ENCODE measurements around the gene URAD.
"Not testable (repeated sequence)": the region's sequence is repeated elsewhere in the genome, so short reads cannot be mapped to it uniquely, and the experiment has no call there.

Gene URAD, protein sequence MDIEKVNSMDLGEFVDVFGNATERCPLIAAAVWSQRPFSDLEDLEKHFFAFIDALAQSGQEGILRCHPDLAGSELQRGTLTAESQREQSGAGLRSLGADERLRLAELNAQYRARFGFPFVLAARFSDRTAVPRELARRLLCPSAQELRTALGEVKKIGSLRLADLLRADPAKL

DNA sequence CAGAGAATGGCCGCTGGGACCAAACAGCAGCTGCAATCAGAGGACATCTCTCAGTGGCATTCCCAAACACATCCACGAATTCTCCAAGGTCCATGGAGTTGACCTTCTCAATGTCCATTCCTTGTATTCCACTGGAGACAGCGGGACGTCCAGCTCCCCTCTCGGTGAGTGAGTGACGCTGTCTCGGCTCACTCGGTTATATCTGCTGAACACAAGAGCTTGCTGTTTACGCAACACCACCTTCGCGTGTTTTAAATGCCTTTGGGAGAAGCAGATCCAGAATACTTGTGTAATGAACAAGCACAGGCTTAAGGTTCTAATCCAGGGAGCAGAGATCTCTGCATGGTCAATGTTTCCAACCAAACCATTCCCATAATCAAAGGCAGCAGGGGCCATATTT lies at the start of gene URAD:
Gene URAD, minus strand, starts transcription at position 174 of the 400 bp plus-strand sequence. Its CDS starts 56 bp downstream, at position 118.
- DNase-seq (ENCODE audit: low read depth in 2 of 2), result no peak

DNA sequence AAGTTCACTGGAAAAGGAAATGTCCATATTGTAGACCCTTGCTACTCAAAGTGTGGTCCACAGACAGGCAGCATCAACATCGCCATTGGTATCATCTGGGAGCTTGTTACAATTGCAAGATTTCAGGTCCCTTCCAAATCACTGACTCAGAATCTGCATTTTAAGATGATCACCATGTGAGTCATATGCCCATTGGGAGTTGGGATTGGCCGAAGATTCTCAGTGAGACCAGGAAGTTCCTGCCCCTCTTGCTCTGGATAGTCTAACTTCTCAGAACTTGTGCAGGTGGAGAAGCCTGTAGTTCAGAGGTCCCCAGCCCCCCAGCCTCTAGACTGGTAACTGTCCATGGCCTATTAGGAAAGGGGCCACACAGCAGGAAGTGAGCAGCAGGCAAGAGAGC lies 48.9 kb upstream of the URAD start:
- DNase-seq (ENCODE audit: low read depth in 2 of 2), result no peak

DNA sequence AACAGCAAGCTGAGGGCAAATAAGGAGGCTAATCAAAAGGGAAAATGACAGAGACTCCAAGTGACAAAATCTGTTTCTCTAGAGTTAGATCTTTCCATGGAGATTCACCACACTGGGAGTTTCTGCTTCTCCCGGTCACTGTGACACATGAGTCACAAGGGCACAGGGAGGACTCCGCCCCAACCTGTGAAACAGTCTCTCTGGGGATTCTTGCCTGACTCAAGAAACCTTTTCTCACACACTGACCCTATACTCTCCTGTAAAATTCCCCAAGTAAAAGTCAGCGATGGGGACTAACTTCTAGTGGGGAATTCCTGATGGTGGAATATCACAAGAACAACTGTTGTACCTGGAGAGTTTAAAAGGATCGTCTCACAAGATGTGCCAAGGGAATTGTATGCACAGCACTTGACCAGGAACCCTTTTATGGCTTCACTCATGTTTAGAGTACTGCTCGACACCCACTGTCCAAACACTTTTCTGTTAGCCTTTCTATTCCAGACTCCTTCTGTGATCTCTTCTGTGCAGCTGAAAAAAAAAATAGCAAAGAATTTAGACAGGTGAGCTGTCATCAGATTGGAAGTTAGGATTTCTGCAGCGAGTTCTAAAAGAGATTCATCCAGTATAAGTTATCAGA lies 46.8 kb upstream of the URAD start:
- no peak for DNase-seq (ENCODE audit: low read depth in 2 of 2)

DNA sequence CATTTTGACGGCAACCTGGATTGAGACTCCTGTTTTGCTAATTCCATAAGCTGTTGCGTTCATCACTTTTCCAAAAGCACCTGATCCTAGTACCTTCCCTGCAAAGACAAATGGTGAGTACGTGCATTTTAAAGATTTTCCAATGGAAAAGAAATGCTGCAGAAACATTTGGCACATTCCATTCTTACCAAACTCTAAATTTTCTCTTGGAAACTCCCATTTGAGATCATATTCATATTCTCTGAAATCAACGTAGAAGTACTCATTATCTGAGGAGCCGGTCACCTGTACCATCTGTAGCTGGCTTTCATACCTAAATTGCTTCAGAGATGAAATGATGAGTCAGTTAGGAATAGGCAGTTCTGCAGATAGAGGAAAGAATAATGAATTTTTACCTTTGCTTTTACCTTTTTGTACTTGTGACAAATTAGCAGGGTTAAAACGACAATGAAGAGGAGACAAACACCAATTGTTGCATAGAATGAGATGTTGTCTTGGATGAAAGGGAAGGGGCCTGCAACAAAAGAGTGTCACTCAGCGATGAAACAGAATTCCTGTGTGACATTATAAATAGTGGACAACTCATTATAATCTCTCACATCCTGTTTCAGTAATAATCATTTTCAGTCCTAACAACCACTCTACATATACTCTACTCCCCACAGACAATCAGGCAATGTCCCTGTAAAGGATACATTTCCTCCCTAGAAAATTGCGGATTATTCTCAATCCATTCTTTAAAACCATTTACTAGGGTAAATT lies 45.6 kb upstream of the URAD start:
- no peak for DNase-seq (ENCODE audit: low read depth in 2 of 2)

DNA sequence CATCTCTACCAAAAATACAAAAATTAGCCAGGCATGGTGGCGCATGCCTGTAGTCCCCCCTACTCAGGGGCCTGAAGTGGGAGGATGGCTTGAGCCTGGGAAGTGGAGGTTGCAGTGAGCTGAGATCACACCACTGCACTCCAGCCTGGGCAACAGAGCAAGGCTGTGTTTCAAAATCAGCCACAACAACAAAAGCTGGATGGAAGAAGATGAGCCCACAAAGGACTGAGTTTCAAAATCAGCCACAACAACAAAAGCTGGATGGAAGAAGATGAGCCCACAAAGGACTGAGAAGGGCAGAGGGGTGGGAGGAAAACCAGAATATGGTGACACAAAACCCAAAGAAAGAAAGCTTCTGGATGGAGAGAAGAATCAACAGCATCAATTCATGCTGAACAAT lies 43.9 kb upstream of the URAD start:
- DNase-seq (ENCODE audit: low read depth in 2 of 2), result not testable (repeated sequence)

DNA sequence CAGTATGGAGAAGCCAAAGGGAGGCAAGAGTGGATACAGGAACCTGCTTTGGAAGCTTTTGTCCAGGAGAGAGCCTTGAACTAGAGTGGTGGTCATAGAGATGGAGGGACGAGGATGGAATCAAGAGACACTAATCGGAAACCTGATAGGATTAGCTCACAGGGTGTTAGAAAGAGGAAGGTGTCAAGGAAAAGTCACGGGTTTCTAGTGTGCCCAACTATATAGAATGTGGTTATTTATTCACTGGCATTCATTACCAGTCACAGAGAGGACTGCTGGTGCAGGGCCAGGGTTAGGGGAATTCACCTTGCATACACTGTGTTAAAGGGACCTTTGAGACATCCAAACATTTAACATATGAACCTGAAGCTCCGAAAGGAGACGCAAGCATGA lies 43.4 kb upstream of the URAD start:
- no peak for DNase-seq (ENCODE audit: low read depth in 2 of 2)

DNA sequence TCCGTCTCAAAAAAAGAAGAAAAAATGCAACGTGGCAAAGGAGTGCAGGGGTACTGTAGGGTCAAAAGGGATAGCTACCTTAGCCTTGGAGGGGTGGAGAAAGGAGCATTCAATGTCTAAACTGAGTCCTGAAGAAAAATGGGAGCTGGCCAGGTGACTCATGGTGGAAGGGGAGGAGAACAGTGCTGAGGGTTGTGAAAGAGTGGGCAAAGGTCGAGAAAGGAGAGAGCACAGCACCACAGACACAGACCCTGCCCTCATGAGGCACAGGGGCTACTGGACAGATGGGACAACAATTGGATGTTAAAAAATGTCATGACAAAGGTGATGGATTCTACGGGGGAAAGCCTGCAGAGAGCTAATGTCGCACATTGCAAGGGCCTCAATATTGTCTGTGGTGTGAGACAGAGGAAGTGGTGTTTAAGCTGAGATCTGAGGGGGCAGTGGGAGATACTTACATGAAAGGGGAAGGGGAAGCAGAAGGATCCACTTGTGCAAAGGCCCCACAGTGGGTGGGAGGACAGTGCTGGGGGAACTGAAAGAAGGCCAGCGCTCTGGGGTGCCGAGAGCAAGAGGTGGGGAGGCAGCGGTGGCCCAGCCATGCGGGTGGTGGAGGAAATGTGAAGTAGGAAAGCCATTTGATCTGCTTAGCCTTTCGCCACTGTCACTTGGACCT lies 42.9 kb upstream of the URAD start:
- no peak for DNase-seq (ENCODE audit: low read depth in 2 of 2)

DNA sequence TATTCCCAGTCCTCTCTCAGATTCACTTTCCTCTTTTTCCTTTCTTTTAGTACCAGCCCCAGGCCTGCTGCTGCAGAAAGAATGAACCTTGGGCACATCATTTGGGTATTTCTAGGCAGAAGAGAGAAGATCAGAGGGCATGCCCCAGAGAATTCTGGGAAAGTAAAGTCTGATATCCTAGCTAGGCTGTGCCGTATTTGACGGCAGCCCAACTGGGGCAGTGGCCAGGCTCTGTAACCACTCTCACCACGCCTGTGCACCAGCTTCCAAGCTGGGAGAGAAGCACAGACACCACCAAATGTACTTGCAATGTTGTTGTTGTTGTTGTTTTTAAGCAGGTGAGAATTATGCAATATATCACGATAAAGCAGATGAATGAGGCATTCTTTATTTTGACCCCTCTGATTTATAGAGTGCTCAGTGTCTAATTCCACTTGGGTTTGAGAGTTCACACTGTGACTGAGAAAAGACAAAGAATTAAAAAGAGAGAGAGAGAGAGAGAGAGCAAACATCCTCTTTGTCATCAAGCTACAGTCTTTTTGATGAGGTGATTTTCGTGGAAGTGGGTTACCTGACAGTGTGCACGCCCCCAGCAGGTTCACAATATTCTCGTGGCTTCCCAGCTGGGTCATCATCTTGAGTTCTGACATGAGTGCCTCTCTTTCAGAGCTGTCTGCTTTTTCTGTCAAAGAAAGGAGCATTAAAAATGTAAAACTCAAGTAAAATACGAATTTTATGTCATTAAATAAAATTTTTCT lies 39.3 kb upstream of the URAD start:
- DNase-seq (ENCODE audit: low read depth in 2 of 2), result no peak

DNA sequence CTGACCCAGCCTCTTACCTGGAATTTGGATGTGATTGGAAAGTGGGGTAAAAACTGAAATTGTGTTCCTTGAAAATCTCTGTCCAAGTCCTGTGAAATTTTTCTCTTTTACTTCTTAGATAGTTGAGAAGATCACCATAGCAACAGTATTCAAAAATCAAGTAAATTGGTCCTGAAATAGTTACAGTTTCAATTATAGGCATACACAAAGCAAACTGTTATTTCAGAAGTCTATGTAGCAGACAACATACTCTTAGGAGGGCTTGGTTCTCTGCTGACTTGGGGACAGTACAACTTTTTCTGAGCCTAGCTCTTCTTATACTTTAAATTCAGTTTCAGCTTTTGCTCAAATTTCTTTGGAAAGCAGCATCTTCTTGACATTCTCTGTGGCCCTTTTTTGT lies 38.6 kb upstream of the URAD start:
- no peak for DNase-seq (ENCODE audit: low read depth in 2 of 2)

DNA sequence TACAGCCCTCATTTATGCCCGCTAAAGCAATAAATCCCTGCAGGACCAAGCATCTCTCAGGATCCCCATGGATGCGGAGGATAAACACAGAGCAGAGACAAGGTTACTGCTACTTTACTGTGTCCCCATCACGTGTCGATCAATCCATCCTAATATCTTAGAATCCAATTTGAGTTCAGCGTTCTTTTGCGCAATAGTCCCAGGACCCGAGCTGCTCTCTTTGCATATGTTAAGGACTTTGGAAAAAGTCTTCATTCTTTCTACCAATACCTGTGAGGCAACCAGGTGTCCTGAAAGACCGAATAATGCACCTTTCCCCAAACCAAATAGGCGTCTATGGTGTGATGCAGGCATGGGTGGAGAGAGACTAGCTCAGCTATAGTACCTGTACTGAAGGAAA lies 38.0 kb upstream of the URAD start:
- DNase-seq (ENCODE audit: low read depth in 2 of 2), result no peak

DNA sequence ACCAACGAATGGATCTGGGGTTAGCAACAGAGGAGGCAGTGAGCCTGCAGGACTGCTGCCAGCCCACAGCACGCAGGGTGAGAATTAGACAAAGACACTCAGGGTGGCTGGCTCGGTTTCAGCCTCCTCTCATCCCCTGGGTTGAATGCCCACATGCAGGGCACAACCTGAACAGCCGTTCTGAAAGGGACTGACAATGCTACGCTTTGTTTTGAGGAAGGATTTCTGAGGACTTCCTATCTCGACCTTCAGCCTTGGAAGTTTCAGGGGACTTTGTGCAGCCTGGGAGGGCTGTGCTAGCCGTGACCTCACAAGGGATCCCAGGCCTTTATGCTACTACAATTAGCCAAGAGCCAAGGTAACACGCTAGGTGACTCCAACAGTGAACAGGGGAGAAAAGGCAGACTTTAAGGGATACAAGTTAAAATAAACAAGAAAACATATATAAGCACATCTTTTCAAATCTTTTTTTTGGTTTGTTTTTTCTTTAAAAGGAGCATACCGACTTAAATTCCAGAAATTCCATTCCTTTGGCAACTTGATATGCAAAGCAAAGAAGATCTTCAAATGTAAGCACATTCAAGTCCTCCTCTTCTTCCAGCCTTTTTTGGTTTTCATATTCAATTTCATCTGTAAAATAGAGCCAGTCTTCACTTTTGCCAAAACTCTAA lies 34.5 kb upstream of the URAD start:
- no peak for DNase-seq (ENCODE audit: low read depth in 2 of 2)

DNA sequence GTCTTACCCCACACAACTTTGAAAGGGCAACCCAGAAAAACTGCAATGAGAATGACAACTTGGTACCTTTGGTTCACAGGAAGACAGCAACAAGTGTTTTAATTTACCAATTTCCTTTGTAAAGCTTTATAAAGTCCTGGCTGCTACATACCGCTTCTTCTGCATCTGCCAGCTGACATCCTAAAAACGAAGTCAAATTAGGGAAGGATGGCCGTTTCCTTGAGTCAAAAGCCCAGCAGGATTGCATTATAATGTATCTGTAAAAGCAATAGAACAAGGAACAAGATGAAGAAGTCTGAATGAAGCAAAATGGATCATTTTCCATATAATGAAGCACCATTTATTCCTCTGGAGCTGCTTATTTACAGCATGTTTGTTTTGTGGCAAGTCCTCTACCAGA lies 25.8 kb upstream of the URAD start:
- no peak for DNase-seq (ENCODE audit: low read depth in 2 of 2)

DNA sequence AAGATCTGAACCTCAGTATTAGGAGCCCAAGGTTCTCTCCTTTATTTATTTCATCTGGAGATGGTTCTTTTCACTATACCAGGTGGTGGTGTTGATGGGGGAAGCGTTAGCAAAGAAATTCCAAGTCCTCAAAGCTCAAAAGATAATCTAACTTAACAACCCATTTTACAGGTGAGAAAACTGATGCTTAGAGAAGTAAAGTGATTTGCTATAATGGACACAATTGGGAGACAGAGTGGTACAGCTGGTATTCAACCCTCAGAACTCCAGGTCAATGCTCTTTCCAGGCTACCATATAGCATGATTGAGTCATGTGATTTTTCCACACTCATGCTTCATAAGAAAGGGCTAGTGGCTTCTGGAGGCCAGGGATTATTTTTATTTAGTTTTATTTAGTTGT lies 25.0 kb upstream of the URAD start:
- DNase-seq (ENCODE audit: low read depth in 2 of 2), result no peak

DNA sequence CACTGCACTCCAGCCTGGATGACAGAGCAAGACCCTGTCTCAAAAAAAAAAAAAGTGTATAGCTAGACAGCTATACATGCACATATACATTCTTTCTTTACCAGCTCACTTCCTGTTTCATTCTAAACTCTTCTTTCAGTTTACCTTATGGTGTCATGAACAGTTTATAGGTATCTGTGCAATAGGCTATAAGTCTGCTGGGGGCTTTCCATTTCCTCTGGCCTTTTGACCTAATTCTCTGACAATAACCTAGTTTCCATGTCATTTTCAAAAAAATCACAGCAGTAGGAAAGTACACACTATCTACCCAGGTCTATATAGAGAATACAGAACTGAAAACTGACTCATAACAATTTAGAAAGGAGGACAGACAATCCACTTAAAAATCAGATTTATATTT lies 24.4 kb upstream of the URAD start:
- DNase-seq (ENCODE audit: low read depth in 2 of 2), result no peak

DNA sequence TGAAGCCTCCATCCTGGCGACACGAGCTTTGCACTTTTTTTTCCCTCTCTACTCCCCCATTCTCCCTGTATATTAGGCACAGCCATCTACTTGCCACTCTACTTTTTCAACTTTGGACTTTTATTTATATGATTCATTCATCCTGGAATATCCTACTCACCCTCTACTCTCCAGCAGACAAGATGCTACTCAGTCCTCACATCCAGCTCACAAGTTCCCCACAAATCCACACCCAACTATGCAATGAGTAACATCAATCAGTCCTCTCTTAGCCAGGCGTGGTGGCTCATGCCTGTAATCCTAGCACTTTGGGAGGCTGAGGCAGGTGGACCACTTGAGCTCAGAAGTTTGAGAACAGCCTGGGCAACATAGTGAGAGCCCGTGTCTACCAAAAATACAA lies 23.9 kb upstream of the URAD start:
- DNase-seq (ENCODE audit: low read depth in 2 of 2), result no peak

DNA sequence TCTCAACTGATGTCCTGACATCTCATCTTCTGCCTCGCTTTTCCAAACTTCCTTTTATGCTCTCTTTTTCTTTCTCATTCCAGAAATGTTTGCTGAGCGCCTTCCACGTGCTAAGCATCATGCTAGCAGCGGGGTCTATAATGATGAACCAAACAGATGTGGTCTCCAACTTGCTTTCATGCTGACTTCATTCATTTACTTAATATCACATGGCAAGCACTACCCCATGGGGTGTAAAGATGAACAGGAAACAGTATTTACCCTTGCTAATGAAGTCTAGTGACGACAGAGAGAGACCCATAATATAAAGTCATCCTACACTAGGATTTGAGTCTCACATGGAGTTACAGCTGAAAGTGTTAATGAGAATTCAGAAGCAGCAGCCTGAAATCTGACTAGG lies 21.6 kb upstream of the URAD start:
- no peak for DNase-seq (ENCODE audit: low read depth in 2 of 2)

DNA sequence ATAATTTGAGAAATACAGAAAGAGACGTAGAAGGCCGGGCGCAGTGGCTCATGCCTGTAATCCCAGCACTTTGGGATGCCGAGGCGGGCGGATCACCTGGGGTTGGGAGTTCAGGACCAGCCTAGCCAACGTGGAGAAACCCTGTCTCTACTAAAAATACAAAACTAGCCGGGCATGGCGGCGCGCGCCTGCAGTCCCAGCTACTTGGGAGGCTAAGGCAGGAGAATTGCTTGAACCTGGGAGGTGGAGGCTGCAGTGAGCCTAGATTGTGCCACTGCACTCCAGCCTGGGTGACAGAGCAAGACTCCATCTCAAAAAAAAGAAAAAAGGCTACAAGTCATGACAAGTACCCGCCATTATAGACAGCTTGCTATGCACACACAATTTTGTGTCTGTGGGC lies 16.5 kb upstream of the URAD start:
- not testable (repeated sequence) for DNase-seq (ENCODE audit: low read depth in 2 of 2)

DNA sequence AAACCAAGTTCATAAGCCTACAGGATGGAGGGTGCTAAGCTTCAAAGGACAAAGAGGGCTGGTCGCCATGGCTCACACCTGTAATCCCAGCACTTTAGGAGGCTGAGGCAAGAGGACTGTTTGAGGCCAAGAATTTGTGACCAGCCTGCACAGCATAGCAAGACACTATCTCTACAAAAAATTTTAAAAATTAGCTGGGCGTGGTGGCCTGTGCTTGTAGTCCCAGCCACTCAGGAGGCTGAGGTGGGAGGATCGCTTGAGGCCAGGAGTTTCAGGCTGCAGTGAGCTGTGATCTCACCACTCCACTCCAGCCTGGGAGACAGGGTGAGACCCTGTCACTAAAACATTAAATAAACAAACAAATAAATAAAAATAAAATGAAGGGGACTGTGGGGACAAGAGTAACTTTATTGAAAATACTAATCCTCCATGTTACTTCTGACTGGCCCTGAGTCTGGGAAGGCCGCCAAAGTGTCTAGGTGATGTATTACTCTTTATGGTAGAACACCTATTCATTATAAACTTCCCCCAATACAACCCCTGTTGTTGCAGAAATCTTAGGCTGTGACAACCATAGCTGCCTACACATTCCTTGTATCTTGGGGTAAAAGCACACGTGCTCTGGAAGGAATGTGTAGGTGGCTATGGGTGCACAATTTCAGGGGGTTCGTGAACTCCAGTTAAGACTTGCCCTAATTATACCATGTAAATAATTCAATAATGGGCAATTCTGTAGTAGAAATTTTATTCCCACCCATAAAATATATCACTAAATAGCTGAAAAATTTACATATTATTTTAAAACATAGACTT lies 14.6 kb upstream of the URAD start:
- DNase-seq (ENCODE audit: low read depth in 2 of 2), result no peak

DNA sequence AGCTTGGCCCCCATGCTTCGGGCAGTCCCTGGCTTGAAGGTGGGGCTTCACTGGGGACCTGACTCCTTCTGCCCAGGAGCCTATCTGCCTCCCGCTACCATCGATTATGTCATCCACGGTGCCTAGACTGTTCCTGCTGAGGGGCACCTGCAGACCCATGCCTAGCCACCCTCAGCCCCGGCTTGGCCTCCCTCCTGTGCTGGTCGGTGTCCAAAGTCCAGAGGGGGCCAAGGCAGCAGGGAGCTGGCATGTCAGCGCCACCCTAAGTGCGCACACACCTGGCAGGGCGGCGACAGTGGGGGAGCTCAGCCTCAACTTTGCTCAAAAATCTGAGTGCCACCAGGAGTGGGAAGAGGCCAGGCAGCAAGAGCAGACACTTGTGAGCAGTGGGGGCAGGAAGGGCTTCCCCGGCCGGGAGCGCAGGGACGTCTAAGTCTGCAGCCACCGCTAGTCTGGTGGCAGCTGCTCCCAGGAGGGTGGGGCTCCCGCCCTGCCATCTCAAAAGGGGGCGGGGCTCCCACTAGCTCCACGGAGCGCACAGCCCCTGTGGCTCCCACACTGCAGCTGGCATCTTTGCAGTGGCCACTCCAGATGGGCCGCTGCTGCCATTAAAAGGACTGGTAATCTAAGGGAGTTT lies 13.5 kb upstream of the URAD start:
- DNase-seq (ENCODE audit: low read depth in 2 of 2), result no peak

DNA sequence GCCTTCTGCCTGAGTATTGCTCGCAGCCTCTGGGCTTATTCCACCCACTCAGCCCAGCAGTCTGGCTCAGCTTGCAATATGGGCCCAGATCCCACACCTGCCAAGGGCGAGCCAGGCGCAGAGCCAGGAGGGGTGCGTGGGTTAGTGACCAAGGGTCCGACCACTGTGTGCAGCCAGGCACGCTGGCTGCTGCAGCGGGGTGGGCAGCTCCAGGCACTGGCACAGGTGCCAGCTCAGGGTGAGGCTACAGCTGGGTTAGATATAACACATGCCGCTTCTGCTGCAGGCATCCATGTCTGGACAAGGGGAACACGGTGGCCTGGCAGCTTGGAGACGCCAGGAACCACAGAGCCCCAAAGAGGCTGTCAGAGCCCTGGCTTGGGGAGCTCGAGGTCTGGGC lies 12.6 kb upstream of the URAD start:
- no peak for DNase-seq (ENCODE audit: low read depth in 2 of 2)
